ENCODE data around the gene UBE2J1. TPM values are rescaled to one million over a fixed set of nuclear protein-coding genes. Genes with fewer than 3 reads are reported as not detected.
A peak's percentile ranks its signal among the peaks of the same experiment; 100 is the strongest.

The UBE2J1 gene
- total RNA-seq, 1 donor = 54.4 TPM

- no peak overlapping the region for H3K4me3 ChIP-seq (ENCODE audit: low read depth, low read length)
- TF ChIP-seq CTCF (IDR thresholded peaks at IDR 0.05; ENCODE audit: insufficient read depth, low read depth, low read length) = no peak
- DNase-seq (ENCODE audit: low read depth) = no peak
Observed at GRCh38 chr6:89348372-89348771, 4.2 kb downstream of the UBE2J1 start.

GRCh38 chr6:89347825-89348224 lies 4.7 kb downstream of the UBE2J1 start:
- H3K4me3 ChIP-seq (ENCODE audit: low read depth, low read length) = no peak overlapping the region
- no peak for TF ChIP-seq CTCF (IDR thresholded peaks at IDR 0.05; ENCODE audit: insufficient read depth, low read depth, low read length)
- DNase-seq (ENCODE audit: low read depth) = peak; percentile 50

- no peak for TF ChIP-seq CTCF (IDR thresholded peaks at IDR 0.05; ENCODE audit: insufficient read depth, low read depth, low read length)
- DNase-seq (ENCODE audit: low read depth) = no peak
- no peak overlapping the region for H3K4me3 ChIP-seq (ENCODE audit: low read depth, low read length)
Observed at GRCh38 chr6:89346433-89346832, 6.1 kb downstream of the UBE2J1 start.

- no peak for DNase-seq (ENCODE audit: low read depth)
- H3K4me3 ChIP-seq (ENCODE audit: low read depth, low read length) = no peak overlapping the region
- TF ChIP-seq CTCF (IDR thresholded peaks at IDR 0.05; ENCODE audit: insufficient read depth, low read depth, low read length) = no peak
Observed at GRCh38 chr6:89339565-89339964, 13.0 kb downstream of the UBE2J1 start.

- DNase-seq (ENCODE audit: low read depth) = no peak
- H3K4me3 ChIP-seq (ENCODE audit: low read depth, low read length) = no peak overlapping the region
- no peak for TF ChIP-seq CTCF (IDR thresholded peaks at IDR 0.05; ENCODE audit: insufficient read depth, low read depth, low read length)
Observed at GRCh38 chr6:89335164-89335563, 17.4 kb downstream of the UBE2J1 start.

- peak; percentile 28 for DNase-seq (ENCODE audit: low read depth)
- H3K4me3 ChIP-seq (ENCODE audit: low read depth, low read length) = no peak overlapping the region
- TF ChIP-seq CTCF (IDR thresholded peaks at IDR 0.05; ENCODE audit: insufficient read depth, low read depth, low read length) = no peak
Observed at GRCh38 chr6:89330910-89331309, 21.6 kb downstream of the UBE2J1 start.

- no peak for TF ChIP-seq CTCF (IDR thresholded peaks at IDR 0.05; ENCODE audit: insufficient read depth, low read depth, low read length)
- no peak for DNase-seq (ENCODE audit: low read depth)
- H3K4me3 ChIP-seq (ENCODE audit: low read depth, low read length) = no peak overlapping the region
Observed at GRCh38 chr6:89328976-89329375, 23.5 kb downstream of the UBE2J1 start.

Measured in fibroblast of villous mesenchyme (primary cell).